NCI-H1436 (cell line): ENCODE measurements around the gene LCE2D.

Experiments
- DNase-seq: peaks from one replicate; lab custom pipeline; 2025; lab: John Stamatoyannopoulos, UW

Gene LCE2D

DNA sequence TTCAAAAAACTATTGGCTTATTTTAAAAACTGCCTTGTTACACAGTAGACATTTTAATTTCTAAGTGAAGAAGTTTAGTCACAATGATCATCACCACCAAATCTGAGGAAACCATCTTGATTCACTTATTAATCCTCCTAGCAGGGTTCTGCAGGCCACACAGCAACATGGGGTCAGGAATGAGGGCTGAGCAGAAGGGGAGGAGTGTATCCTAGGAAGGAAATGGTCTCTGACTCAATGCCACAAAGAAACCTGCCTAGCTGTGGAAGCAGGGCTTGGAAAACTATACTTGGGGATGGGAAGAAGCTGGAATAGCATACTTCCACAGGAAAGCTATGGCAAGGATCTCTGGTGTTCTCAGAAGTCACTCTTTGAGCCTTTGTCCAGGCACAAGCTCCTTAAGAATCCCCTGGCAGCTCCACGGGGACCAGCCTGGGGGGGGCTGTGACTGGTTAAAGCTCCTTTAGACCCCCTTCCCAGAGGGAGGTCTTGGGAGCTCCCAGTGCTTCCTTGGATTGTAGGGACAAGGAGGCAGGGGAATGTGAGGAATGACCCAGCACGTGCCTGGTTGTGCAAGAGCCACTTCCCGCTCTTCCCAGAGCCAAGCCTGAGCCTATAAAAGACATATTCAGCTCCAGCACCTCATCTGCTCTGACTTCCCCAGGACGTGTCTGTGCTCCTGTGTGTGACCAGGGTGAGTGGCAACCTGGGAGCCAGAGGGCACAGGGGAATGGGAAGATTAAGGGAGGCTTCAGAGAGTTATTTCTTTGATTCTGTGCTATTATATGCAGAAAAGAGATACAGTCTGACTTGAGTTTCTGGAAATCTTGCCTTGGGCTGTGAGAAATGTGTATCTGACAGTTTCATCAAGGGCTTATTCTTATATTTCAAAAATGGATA is 34.8 kb downstream of the LCE2D start, which contains the start of gene LCE2A:
Gene LCE2A, plus strand, starts transcription at position 645 of the 900 bp plus-strand sequence. CDS start 557 bp downstream, outside the sequence.
- no peak for DNase-seq

DNA sequence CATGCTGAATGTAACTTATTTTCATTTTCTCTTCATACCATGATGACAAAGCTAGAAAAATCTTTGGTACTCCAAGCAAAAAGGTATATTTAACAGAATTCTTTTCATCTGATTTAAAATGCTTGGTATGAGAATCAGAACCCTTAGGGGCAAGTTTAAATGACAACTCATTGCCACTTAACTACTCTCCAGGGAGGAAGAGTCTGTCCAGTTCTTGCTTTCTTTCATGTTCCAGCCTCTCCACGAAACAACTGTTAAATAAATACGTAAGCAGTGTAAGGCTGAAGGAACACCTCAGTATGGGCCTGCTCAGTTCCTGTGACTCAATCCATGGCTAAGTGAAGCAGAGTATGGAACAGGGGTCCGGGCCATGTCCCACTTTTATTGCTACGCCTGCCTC is 36.6 kb downstream of the LCE2D start:
- no peak for DNase-seq

DNA sequence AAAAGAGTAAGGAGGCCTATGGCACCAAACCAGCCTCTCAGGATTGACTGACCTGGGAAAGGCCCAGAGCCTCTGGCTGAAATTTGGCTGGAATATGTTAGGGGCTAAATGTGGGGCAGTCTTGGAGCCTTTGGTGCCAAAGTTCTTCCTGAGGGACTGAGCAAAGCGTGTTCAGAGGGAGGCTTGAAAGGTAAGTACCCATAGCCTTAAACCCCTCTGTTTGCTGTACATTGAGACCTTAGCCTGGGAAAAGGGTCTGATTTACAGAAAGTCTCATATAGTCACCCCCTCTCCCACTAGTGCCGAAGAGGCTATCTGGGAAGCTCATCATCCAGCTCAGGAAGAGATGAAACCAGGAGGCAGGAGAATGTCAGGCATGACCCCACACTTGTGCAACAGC is 44.7 kb downstream of the LCE2D start, which contains the start of gene LCE4A:
Gene LCE4A, plus strand, starts transcription at position 301 of the 400 bp plus-strand sequence. CDS start 916 bp downstream, outside the sequence.
- no peak for DNase-seq
